ENCODE results near the gene HEY2.
A peak's percentile ranks its signal among the peaks of the same experiment; 100 is the strongest.

Gene HEY2

GRCh38 chr6:125791820-125792165 lies 42.4 kb downstream of the HEY2 start:
- TF ChIP-seq CTCF (IDR thresholded peaks at IDR 0.05; ENCODE audit: borderline replicate concordance, insufficient read depth, low read depth, low read length), result no peak
- peak overlapping the region; percentile 66 for H3K4me3 ChIP-seq (ENCODE audit: low read depth, low read length)

- no peak for TF ChIP-seq CTCF (IDR thresholded peaks at IDR 0.05; ENCODE audit: borderline replicate concordance, insufficient read depth, low read depth, low read length)
- H3K4me3 ChIP-seq (ENCODE audit: low read depth, low read length), result peak overlapping the region; percentile 66
Measured at GRCh38 chr6:125792172-125792571, 42.7 kb downstream of the HEY2 start.

GRCh38 chr6:125792680-125793079 lies 43.2 kb downstream of the HEY2 start:
- TF ChIP-seq CTCF (IDR thresholded peaks at IDR 0.05; ENCODE audit: borderline replicate concordance, insufficient read depth, low read depth, low read length), result no peak

GRCh38 chr6:125793280-125793679 lies 43.8 kb downstream of the HEY2 start:
- no peak overlapping the region for H3K4me3 ChIP-seq (ENCODE audit: low read depth, low read length)
- no peak for TF ChIP-seq CTCF (IDR thresholded peaks at IDR 0.05; ENCODE audit: borderline replicate concordance, insufficient read depth, low read depth, low read length)

More at GRCh38 chr6:125792680-125793079, 43.2 kb downstream of the HEY2 start:
- H3K4me3 ChIP-seq (ENCODE audit: low read depth, low read length), result no peak overlapping the region

- TF ChIP-seq CTCF (IDR thresholded peaks at IDR 0.05; ENCODE audit: borderline replicate concordance, insufficient read depth, low read depth, low read length), result no peak
- no peak overlapping the region for H3K4me3 ChIP-seq (ENCODE audit: low read depth, low read length)
Measured at GRCh38 chr6:125793863-125794262, 44.4 kb downstream of the HEY2 start.

GRCh38 chr6:125794342-125795137 lies 45.1 kb downstream of the HEY2 start:
- no peak overlapping the region for H3K4me3 ChIP-seq (ENCODE audit: low read depth, low read length)

More at GRCh38 chr6:125794342-125795137, 45.1 kb downstream of the HEY2 start:
- TF ChIP-seq CTCF (IDR thresholded peaks at IDR 0.05; ENCODE audit: borderline replicate concordance, insufficient read depth, low read depth, low read length), result no peak
